Suprapubic skin (tissue), 4 donors: Measurements from ENCODE around the gene KRT33B. TPM values are rescaled to one million over a fixed set of nuclear protein-coding genes. Genes with fewer than 3 reads are reported as not detected.

Experiments used
- DNase-seq, 2 donors: peaks; one replicate each; pipeline ENCODE4 v3.0.0-alpha.2; 2019; ENCODE audit warnings: low spot score in 2 of 2
- H3K27ac ChIP-seq: fragments of 200-600 bp; sonication (generic); one replicate; pipeline ENCODE4 v1.5.1; 2019
- H3K27me3 ChIP-seq: fragments of 200-600 bp; sonication (generic); one replicate; pipeline ENCODE4 v1.5.1; 2019
- H3K36me3 ChIP-seq: fragments of 200-600 bp; sonication (generic); one replicate; pipeline ENCODE4 v1.5.1; 2019
- H3K4me1 ChIP-seq: fragments of 200-600 bp; sonication (generic); one replicate; pipeline ENCODE4 v1.5.1; 2019
- H3K4me3 ChIP-seq: fragments of 200-600 bp; sonication (generic); one replicate; pipeline ENCODE4 v1.5.1; 2019; ENCODE audit warnings: mild to moderate bottlenecking
- H3K9me3 ChIP-seq: fragments of 200-600 bp; sonication (generic); one replicate; pipeline ENCODE4 v1.5.1; 2019
- EP300 ChIP-seq: sonication (generic); formaldehyde crosslinking; IDR thresholded peaks from one replicate; pipeline ENCODE4 v1.6.1; 2017; ENCODE audit warnings: antibody characterized with exemption
- POLR2A ChIP-seq, 2 donors: fragments of 450-650 bp; IDR thresholded peaks; one replicate each; pipeline ENCODE4 v1.6.1; 2017; ENCODE audit warnings: antibody characterized with exemption in 2 of 2, mild to moderate bottlenecking in 2 of 2, moderate library complexity in 2 of 2
- POLR2AphosphoS5 ChIP-seq, 3 donors: sonication (generic); formaldehyde crosslinking; IDR thresholded peaks; one replicate each; pipeline ENCODE4 v1.6.1; 2017; ENCODE audit warnings: antibody characterized with exemption in 3 of 3
- WGBS: methylation state at CpG from one replicate; pipeline ENCODE4 v1.1.5; 2018; 5-methylcytosine and 5-hydroxymethylcytosine counted together
- total RNA-seq, 4 donors: library from RNA; depleted of rRNA; stranded (reverse); fragments of >200 nt; gene quantifications; one replicate each; pipeline ENCODE4 v1.1.0, GENCODE V29; 2016
- TF ChIP-seq, protein P1 (sequence below), 2 donors: fragments of 200-600 bp in 1 of 2; fragments of 450-650 bp in 1 of 2; sonication (generic) in 1 of 2; IDR thresholded peaks; one replicate each; pipeline ENCODE4 v1.5.1; 2016 to 2019; ENCODE audit warnings: antibody characterized with exemption in 2 of 2, mild to moderate bottlenecking in 1 of 2, moderate library complexity in 1 of 2

The KRT33B gene
- total RNA-seq, 4 donors from 2014 or later: 10.7 to 194 (median 27.9) TPM; not detected in 1

GRCh38 chr17:41322903-41323895 lies 46.4 kb downstream of the KRT33B start:
- TF ChIP-seq POLR2A (IDR thresholded peaks at IDR 0.05) (no peak), POLR2AphosphoS5 (IDR thresholded peaks at IDR 0.05) (no peak), EP300 (no peak)
- TF ChIP-seq, protein P1, sequence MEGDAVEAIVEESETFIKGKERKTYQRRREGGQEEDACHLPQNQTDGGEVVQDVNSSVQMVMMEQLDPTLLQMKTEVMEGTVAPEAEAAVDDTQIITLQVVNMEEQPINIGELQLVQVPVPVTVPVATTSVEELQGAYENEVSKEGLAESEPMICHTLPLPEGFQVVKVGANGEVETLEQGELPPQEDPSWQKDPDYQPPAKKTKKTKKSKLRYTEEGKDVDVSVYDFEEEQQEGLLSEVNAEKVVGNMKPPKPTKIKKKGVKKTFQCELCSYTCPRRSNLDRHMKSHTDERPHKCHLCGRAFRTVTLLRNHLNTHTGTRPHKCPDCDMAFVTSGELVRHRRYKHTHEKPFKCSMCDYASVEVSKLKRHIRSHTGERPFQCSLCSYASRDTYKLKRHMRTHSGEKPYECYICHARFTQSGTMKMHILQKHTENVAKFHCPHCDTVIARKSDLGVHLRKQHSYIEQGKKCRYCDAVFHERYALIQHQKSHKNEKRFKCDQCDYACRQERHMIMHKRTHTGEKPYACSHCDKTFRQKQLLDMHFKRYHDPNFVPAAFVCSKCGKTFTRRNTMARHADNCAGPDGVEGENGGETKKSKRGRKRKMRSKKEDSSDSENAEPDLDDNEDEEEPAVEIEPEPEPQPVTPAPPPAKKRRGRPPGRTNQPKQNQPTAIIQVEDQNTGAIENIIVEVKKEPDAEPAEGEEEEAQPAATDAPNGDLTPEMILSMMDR (IDR thresholded peaks at IDR 0.05): no peak
- no peak overlapping the region for H3K27ac ChIP-seq
- H3K9me3 ChIP-seq: no peaks in the 10 kb centered on the region
- H3K27me3 ChIP-seq: no peaks in the 10 kb centered on the region
- WGBS: 89% methylated on average over 6 of the region's 11 CpGs
- DNase-seq: no peak
- H3K4me1 ChIP-seq: peaks cover 4% of the 10 kb centered on the region
- H3K4me3 ChIP-seq: no peak overlapping the region
- no peaks in the 10 kb centered on the region for H3K36me3 ChIP-seq

GRCh38 chr17:41322094-41322902 lies 47.3 kb downstream of the KRT33B start:
- DNase-seq: no peak
- no peaks in the 10 kb centered on the region for H3K27me3 ChIP-seq
- no peaks in the 10 kb centered on the region for H3K36me3 ChIP-seq
- no peak overlapping the region for H3K27ac ChIP-seq
- H3K4me1 ChIP-seq: peaks cover 4% of the 10 kb centered on the region
- H3K9me3 ChIP-seq: no peaks in the 10 kb centered on the region
- no peak overlapping the region for H3K4me3 ChIP-seq
- WGBS: 23% methylated on average over 5 of the region's 5 CpGs
- no peak for TF ChIP-seq POLR2A (IDR thresholded peaks at IDR 0.05)
- TF ChIP-seq, protein P1 (IDR thresholded peaks at IDR 0.05): peak; percentile 58 to 76

DNA sequence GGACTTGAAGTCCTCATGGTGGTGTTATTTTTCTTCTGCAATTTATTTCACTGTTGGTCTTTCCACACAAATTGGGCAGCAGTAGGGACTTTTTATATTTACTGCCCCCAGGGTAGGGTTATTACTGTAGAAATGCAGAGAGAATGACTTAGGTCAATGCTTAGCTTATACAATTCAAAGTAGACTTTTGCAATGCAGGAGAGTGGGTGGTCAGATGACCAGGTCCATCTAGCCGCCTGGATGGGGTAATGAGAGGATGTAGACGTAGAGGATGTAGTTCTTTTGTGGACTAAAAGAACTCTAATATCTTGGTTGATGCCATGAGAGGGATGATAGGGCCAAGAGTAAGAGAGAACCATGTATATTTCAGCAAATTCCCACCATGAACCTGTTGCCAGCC lies 51.4 kb downstream of the KRT33B start:
- Histone ChIP-seq H3K4me3 (no peak overlapping the region), H3K27ac (no peak overlapping the region), H3K4me1 (peaks cover 4% of the 10 kb centered on the region), H3K27me3 (peaks cover 8% of the 10 kb centered on the region), H3K36me3 (no peaks in the 10 kb centered on the region), H3K9me3 (no peaks in the 10 kb centered on the region)
- DNase-seq: no peak
- 47% methylated on average over 2 of the region's 2 CpGs for WGBS
- TF ChIP-seq, protein P1 (IDR thresholded peaks at IDR 0.05): no peak
- TF ChIP-seq POLR2A (IDR thresholded peaks at IDR 0.05) (no peak), POLR2AphosphoS5 (IDR thresholded peaks at IDR 0.05) (no peak), EP300 (no peak)

DNA sequence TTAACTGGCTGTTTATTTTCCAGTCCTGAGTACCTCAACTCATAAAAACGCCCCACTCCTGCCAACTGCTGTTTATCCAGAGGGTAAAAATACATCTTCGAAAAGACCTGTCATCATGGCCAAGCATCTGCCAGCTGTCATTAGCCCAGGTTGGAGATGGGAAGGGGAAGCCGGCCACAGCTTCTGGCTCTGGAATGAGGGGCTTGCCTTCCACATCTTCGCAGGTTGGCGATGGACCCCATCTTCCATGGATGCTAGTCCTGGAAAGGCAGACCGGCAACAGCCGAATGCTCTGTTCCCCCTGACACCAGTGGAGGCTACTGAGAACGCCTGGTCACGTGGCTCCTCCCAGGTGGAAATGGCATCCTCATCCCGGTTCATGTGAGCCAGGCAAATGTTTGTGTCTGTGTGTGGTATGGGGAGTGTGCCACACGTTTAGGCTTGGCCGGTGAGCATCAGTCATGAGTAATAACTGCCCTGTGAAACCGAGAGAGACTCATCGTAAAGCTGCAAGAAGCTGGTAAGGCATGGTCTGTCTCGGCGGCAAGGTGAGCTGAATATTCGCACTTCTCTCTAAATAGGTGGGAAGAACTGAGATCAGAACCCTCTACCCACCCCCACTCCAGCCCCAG lies 53.7 kb downstream of the KRT33B start:
- H3K4me3 ChIP-seq: no peak overlapping the region
- no peaks in the 10 kb centered on the region for H3K9me3 ChIP-seq
- WGBS: 80% methylated on average over 17 of the region's 17 CpGs
- no peak for DNase-seq
- H3K36me3 ChIP-seq: no peaks in the 10 kb centered on the region
- no peak overlapping the region for H3K27ac ChIP-seq
- peaks cover 8% of the 10 kb centered on the region for H3K27me3 ChIP-seq
- TF ChIP-seq, protein P1 (IDR thresholded peaks at IDR 0.05): no peak
- TF ChIP-seq POLR2A (IDR thresholded peaks at IDR 0.05): no peak
- no peak for TF ChIP-seq EP300
- TF ChIP-seq POLR2AphosphoS5 (IDR thresholded peaks at IDR 0.05): no peak
- no peaks in the 10 kb centered on the region for H3K4me1 ChIP-seq
